K562 (cell line): ENCODE measurements around the gene UMAD1. TPM values are rescaled to one million over a fixed set of nuclear protein-coding genes. Genes with fewer than 3 reads are reported as not detected.

ENCODE experiments used
- CC2D1A ChIP-seq: fragments of 450-650 bp; IDR thresholded peaks from 2 replicates; pipeline ENCODE4 v1.6.1; 2017; ENCODE audit warnings: mild to moderate bottlenecking
- CXXC5 ChIP-seq: fragments of 250-450 bp; sonication (Bioruptor Pico); IDR thresholded peaks from 2 replicates; pipeline ENCODE4 v1.8.0; 2022; ENCODE audit warnings: inconsistent platforms, mild to moderate bottlenecking, moderate library complexity
- DEAF1 ChIP-seq: fragments of 450-650 bp; formaldehyde crosslinking; IDR thresholded peaks from 2 replicates; pipeline ENCODE4 v1.4.0; 2020; ENCODE audit warnings: mild to moderate bottlenecking, moderate library complexity
- E2F5 ChIP-seq: sonication (generic); formaldehyde crosslinking; IDR thresholded peaks from 2 replicates; pipeline ENCODE4 v1.8.0; 2022; ENCODE audit warnings: mild to moderate bottlenecking, missing genetic modification reagents
- HDAC8 ChIP-seq: fragments of 450-650 bp; IDR thresholded peaks from 2 replicates; pipeline ENCODE4 v1.6.1; 2016; ENCODE audit warnings: mild to moderate bottlenecking, missing genetic modification characterization, moderate library complexity, missing compliant biosample characterization
- MEIS2 ChIP-seq: fragments of 450-650 bp; IDR thresholded peaks from 2 replicates; pipeline ENCODE4 v1.6.1; 2014; ENCODE audit warnings: mild to moderate bottlenecking; ENCODE audit not compliant: partially characterized antibody
- NBN ChIP-seq: fragments of 450-650 bp; IDR thresholded peaks from 2 replicates; pipeline ENCODE4 v1.6.1; 2016; ENCODE audit warnings: low read depth, mild to moderate bottlenecking
- NR2C2 ChIP-seq, 2 experiments: fragments of 200-800 bp in 1 of 2; sonication (Bioruptor generic) in 1 of 2; sonication (generic) in 1 of 2; formaldehyde crosslinking in 1 of 2; IDR thresholded peaks; 2 replicates each; pipeline versions ENCODE4 v1.6.1 to v1.8.0; 2016 to 2022; ENCODE audit warnings: mild to moderate bottlenecking in 1 of 2, missing compliant biosample characterization in 1 of 2, missing genetic modification characterization in 1 of 2, missing genetic modification reagents in 1 of 2
- RCOR1 ChIP-seq, 2 experiments: IDR thresholded peaks; 2 replicates each; pipeline ENCODE4 v1.6.1; 2012; ENCODE audit warnings: low read depth in 2 of 2, low read length in 2 of 2, borderline replicate concordance in 1 of 2, improper control_type of control experiment in 1 of 2
- SMARCA4 ChIP-seq: fragments of 450-650 bp; IDR thresholded peaks from 2 replicates; pipeline ENCODE4 v1.6.1; 2016
- TAF7 ChIP-seq: fragments of 450-650 bp; IDR thresholded peaks from 2 replicates; pipeline ENCODE4 v1.6.1; 2016; ENCODE audit warnings: missing genetic modification characterization, missing compliant biosample characterization
- U2AF1 ChIP-seq: fragments of 200-400 bp; formaldehyde crosslinking; optimal IDR thresholded peaks from 2 replicates; pipeline ENCODE3; 2017; ENCODE audit warnings: mild to moderate bottlenecking, low read depth, low read length, moderate library complexity
- ZNF224 ChIP-seq: sonication (generic); formaldehyde crosslinking; IDR thresholded peaks from 2 replicates; pipeline ENCODE4 v1.8.0; 2022; ENCODE audit warnings: mild to moderate bottlenecking, missing genetic modification reagents
- ZNF830 ChIP-seq: fragments of 250-450 bp; sonication (Bioruptor Pico); IDR thresholded peaks from 2 replicates; pipeline ENCODE4 v1.5.0; 2021; ENCODE audit warnings: mild to moderate bottlenecking
- polyA plus RNA-seq, 8 experiments: library from polyadenylated mRNA; depleted of rRNA in 4 of 8; stranded (reverse) in 5 of 8; unstranded in 3 of 8; fragments of >200 nt; fragmentation: Nextera tagmentation in 2 of 8; fragmentation: Illumina TruSeq in 1 of 8; extraction: Ambion mirVana in 2 of 8; extraction: Trizol in 1 of 8; gene quantifications; 2 replicates each; pipeline versions ENCODE4 v1.2.1 to v1.2.3, GENCODE V29; 2011 to 2014; ENCODE audit warnings: inconsistent platforms in 1 of 8, missing spikeins in 1 of 8
- total RNA-seq, 7 experiments: library from RNA; depleted of rRNA in 6 of 7; stranded (reverse); fragments of >200 nt in 6 of 7; fragmentation: Illumina TruSeq in 2 of 7; extraction: Trizol in 2 of 7; gene quantifications; 2 replicates each; pipeline versions ENCODE4 v1.2.1 to v1.2.3, GENCODE V29; 2011 to 2021; ENCODE audit warnings: low replicate concordance in 1 of 7
- TF ChIP-seq, protein P1 (sequence below): fragments of 250-450 bp; sonication (Bioruptor Pico); IDR thresholded peaks from 2 replicates; pipeline ENCODE4 v1.4.0; 2020
- TF ChIP-seq, protein P2 (sequence below): IDR thresholded peaks from 3 replicates; pipeline ENCODE4 v1.6.1; 2011; ENCODE audit warnings: borderline replicate concordance, mild to moderate bottlenecking; ENCODE audit not compliant: insufficient read length, insufficient read depth
- TF ChIP-seq, protein P3 (sequence below), 2 experiments: fragments of 450-650 bp in 1 of 2; sonication (generic) in 1 of 2; formaldehyde crosslinking in 1 of 2; IDR thresholded peaks in 1 of 2; conservative IDR thresholded peaks in 1 of 2; 2 replicates each; pipeline versions ENCODE4 v1.6.1 to v1.8.1; 2016 to 2023; ENCODE audit warnings: mild to moderate bottlenecking in 2 of 2, moderate library complexity in 2 of 2, inconsistent platforms in 1 of 2, missing genetic modification reagents in 1 of 2
- TF ChIP-seq, protein P4 (sequence below): fragments of 450-650 bp; IDR thresholded peaks from 2 replicates; pipeline ENCODE4 v1.6.1; 2018; ENCODE audit warnings: mild to moderate bottlenecking, low read depth; ENCODE audit not compliant: partially characterized antibody

The UMAD1 gene
- total and polyA plus RNA-seq, 9 of the 15 experiments (the other 6 are each of a cell fraction or from before 2014, with no cell fraction given) = 9.0 to 26.7 (median 13.3) TPM

DNA sequence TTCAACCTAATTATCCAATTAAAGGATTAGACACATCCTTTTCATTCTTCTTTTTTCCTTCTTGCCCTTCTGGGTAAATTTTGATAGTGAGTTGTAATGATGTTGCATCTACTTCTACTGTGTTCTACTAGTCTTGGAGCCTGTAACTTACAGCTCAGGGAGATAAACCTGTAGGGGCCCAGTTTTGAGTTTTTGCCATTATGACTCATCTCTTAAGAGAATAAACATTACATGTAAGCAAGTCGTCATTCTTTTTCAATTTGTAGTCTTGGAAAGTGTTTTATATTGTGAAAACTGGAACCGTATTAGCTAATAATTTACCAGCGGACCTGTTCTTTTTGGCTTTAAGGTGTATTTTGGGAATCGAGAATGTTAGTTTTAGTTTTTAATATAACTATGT, 167.6 kb downstream of the UMAD1 start (continued):
- TF ChIP-seq, protein P1, sequence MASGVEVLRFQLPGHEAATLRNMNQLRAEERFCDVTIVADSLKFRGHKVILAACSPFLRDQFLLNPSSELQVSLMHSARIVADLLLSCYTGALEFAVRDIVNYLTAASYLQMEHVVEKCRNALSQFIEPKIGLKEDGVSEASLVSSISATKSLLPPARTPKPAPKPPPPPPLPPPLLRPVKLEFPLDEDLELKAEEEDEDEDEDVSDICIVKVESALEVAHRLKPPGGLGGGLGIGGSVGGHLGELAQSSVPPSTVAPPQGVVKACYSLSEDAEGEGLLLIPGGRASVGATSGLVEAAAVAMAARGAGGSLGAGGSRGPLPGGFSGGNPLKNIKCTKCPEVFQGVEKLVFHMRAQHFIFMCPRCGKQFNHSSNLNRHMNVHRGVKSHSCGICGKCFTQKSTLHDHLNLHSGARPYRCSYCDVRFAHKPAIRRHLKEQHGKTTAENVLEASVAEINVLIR (CRISPR knock-in tag) = no peak
- TF ChIP-seq NR2C2 (CRISPR knock-in tag; IDR thresholded peaks at IDR 0.05) (no peak), NR2C2 (tag; IDR thresholded peaks at IDR 0.05) (no peak), NBN (no peak), ZNF830 (CRISPR knock-in tag) (no peak), ZNF224 (CRISPR knock-in tag) (no peak), SMARCA4 (0 out of 2 replicates have a peak, but pooled peaks have one; percentile 38), E2F5 (CRISPR knock-in tag) (no peak), DEAF1 (no peak), U2AF1 (no peak), CXXC5 (CRISPR knock-in tag) (no peak), HDAC8 (tag) (no peak), RCOR1 (IDR thresholded peaks at IDR 0.05; ENCODE audit: borderline replicate concordance in 1 of 2, low read depth in 2 of 2, low read length in 2 of 2) (no peak), MEIS2 (no peak), TAF7 (tag) (no peak), CC2D1A (no peak)
- TF ChIP-seq, protein P2, sequence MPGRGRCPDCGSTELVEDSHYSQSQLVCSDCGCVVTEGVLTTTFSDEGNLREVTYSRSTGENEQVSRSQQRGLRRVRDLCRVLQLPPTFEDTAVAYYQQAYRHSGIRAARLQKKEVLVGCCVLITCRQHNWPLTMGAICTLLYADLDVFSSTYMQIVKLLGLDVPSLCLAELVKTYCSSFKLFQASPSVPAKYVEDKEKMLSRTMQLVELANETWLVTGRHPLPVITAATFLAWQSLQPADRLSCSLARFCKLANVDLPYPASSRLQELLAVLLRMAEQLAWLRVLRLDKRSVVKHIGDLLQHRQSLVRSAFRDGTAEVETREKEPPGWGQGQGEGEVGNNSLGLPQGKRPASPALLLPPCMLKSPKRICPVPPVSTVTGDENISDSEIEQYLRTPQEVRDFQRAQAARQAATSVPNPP = no peak
- TF ChIP-seq, protein P3, sequence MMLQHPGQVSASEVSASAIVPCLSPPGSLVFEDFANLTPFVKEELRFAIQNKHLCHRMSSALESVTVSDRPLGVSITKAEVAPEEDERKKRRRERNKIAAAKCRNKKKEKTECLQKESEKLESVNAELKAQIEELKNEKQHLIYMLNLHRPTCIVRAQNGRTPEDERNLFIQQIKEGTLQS (IDR thresholded peaks at IDR 0.05) = peak; percentile 91
- TF ChIP-seq, protein P3 (CRISPR knock-in tag; conservative IDR thresholded peaks at IDR 0.05) = no peak; the same call in 1 of the 2 replicates
- TF ChIP-seq, protein P4, sequence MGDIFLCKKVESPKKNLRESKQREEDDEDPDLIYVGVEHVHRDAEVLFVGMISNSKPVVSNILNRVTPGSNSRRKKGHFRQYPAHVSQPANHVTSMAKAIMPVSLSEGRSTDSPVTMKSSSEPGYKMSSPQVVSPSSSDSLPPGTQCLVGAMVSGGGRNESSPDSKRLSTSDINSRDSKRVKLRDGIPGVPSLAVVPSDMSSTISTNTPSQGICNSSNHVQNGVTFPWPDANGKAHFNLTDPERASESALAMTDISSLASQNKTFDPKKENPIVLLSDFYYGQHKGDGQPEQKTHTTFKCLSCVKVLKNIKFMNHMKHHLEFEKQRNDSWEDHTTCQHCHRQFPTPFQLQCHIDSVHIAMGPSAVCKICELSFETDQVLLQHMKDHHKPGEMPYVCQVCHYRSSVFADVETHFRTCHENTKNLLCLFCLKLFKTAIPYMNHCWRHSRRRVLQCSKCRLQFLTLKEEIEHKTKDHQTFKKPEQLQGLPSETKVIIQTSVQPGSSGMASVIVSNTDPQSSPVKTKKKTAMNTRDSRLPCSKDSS = no peak
